Esophagus muscularis mucosa (tissue), 4 donors: ENCODE data around the gene PIAS4. TPM values are rescaled to one million over a fixed set of nuclear protein-coding genes. Genes with fewer than 3 reads are reported as not detected.
A peak's percentile ranks its signal among the peaks of the same experiment; 100 is the strongest.

ENCODE experiments used
- DNase-seq: peaks from one replicate; pipeline ENCODE4 v3.0.0-alpha.2; 2017; ENCODE audit errors: extremely low spot score
- H3K27ac ChIP-seq, 4 donors: fragments of 200-600 bp; sonication (generic); replicated peaks in 1 of 4; 1 replicate in 3 of 4; 2 replicates in 1 of 4; pipeline ENCODE4 v1.5.1; 2016 to 2019; ENCODE audit warnings: mild to moderate bottlenecking in 1 of 4
- H3K27me3 ChIP-seq, 4 donors: fragments of 200-600 bp; sonication (generic); one replicate each; pipeline versions ENCODE4 v1.5.1 to v1.6.0; 2016 to 2019
- H3K36me3 ChIP-seq, 4 donors: fragments of 200-600 bp; sonication (generic); one replicate each; pipeline ENCODE4 v1.5.1; 2016 to 2019
- H3K4me1 ChIP-seq, 4 donors: fragments of 200-600 bp; sonication (generic); one replicate each; pipeline ENCODE4 v1.5.1; 2016 to 2019
- H3K4me3 ChIP-seq, 4 donors: fragments of 200-600 bp; sonication (generic); 1 replicate in 2 of 4; 2 replicates in 2 of 4; pipeline ENCODE4 v1.5.1; 2016 to 2019; ENCODE audit warnings: mild to moderate bottlenecking in 4 of 4, moderate library complexity in 1 of 4
- H3K9me3 ChIP-seq, 4 donors: fragments of 200-600 bp; sonication (generic); 1 replicate in 3 of 4; 2 replicates in 1 of 4; pipeline ENCODE4 v1.5.1; 2016 to 2019
- CTCF ChIP-seq, 3 experiments: fragments of 200-600 bp in 2 of 3; fragments of 450-650 bp in 1 of 3; sonication (generic) in 2 of 3; IDR thresholded peaks; one replicate each; pipeline ENCODE4 v1.5.1; 2017 to 2019; ENCODE audit warnings: antibody characterized with exemption in 3 of 3, mild to moderate bottlenecking in 2 of 3, moderate library complexity in 1 of 3
- EP300 ChIP-seq: sonication (generic); formaldehyde crosslinking; IDR thresholded peaks from one replicate; pipeline ENCODE4 v1.6.1; 2017; ENCODE audit warnings: antibody characterized with exemption
- POLR2A ChIP-seq: fragments of 450-650 bp; IDR thresholded peaks from one replicate; pipeline ENCODE4 v1.6.1; 2017; ENCODE audit warnings: antibody characterized with exemption, moderate library complexity, mild to moderate bottlenecking, low read depth
- POLR2AphosphoS5 ChIP-seq, 2 donors: sonication (generic); formaldehyde crosslinking; IDR thresholded peaks; one replicate each; pipeline ENCODE4 v1.6.1; 2017; ENCODE audit warnings: antibody characterized with exemption in 2 of 2
- WGBS: methylation state at CpG from one replicate; pipeline ENCODE4 v1.1.5; 2018; 5-methylcytosine and 5-hydroxymethylcytosine counted together
- intact Hi-C: fragments of 100-400 bp; cut with DNase I; formaldehyde crosslinking; loops from one replicate; pipeline ENCODE4 v1.15.1; 2023
- total RNA-seq, 4 donors: library from RNA; depleted of rRNA; stranded (reverse); fragments of >200 nt; gene quantifications; one replicate each; pipeline versions ENCODE4 v1.1.0 to v1.2.1, GENCODE V29; 2016

PIAS4 gene
- total RNA-seq, 4 donors from 2014 or later, result 16.6 to 34.1 (median 24.8) TPM

- DNase-seq, result no peak
- peak overlapping the region; percentile 98 to 99 (median 99) for H3K27ac ChIP-seq
- TF ChIP-seq POLR2AphosphoS5 (IDR thresholded peaks at IDR 0.05) (peak; percentile 12 to 28), EP300 (no peak), POLR2A (no peak), CTCF (IDR thresholded peaks at IDR 0.05) (peak in 1 of 3 experiments; percentile 5)
Measured at GRCh38 chr19:4067396-4068046, 60.0 kb downstream of the PIAS4 start.

GRCh38 chr19:4068047-4068966 lies 60.8 kb downstream of the PIAS4 start:
- intact Hi-C loops, result loop anchor here (5.0 kb wide), 1 partner anchor 54 kb away; the partner anchor contains the start of gene MAP2K2
- DNase-seq, result no peak

More at GRCh38 chr19:4067396-4068046, 60.0 kb downstream of the PIAS4 start:
- intact Hi-C loops, result loop anchor here (5.0 kb wide), 1 partner anchor 55 kb away; the partner anchor contains the start of gene MAP2K2
- WGBS, result 0% methylated on average over 16 of the region's 58 CpGs
- H3K27me3 ChIP-seq, result no peaks in the 10 kb centered on the region
- no peaks in the 10 kb centered on the region for H3K9me3 ChIP-seq
- H3K36me3 ChIP-seq, result peaks cover 0 to 9% (median 8%) of the 10 kb centered on the region in 4 donors
- H3K4me3 ChIP-seq, result peak overlapping the region; percentile 90 to 100 (median 100)
- peaks cover 15 to 38% (median 36%) of the 10 kb centered on the region in 4 donors for H3K4me1 ChIP-seq

GRCh38 chr19:4069331-4069959 lies 61.9 kb downstream of the PIAS4 start:
- Histone ChIP-seq H3K9me3 (no peaks in the 10 kb centered on the region), H3K4me3 (no peak overlapping the region), H3K4me1 (peaks cover 4 to 19% (median 19%) of the 10 kb centered on the region in 4 donors), H3K36me3 (no peaks in the 10 kb centered on the region), H3K27ac (no peak overlapping the region), H3K27me3 (no peaks in the 10 kb centered on the region)
- no peak for DNase-seq
- intact Hi-C loops, result loop anchor here (5.0 kb wide), 1 partner anchor 53 kb away; the partner anchor contains the start of gene MAP2K2
- 72% methylated on average over 12 of the region's 12 CpGs for WGBS
- TF ChIP-seq POLR2AphosphoS5 (IDR thresholded peaks at IDR 0.05) (no peak), CTCF (IDR thresholded peaks at IDR 0.05) (no peak), POLR2A (no peak), EP300 (no peak)

More at GRCh38 chr19:4068047-4068966, 60.8 kb downstream of the PIAS4 start:
- Histone ChIP-seq H3K9me3 (no peaks in the 10 kb centered on the region), H3K36me3 (peaks cover 0 to 3% (median 1%) of the 10 kb centered on the region in 4 donors), H3K4me1 (peaks cover 7 to 30% (median 28%) of the 10 kb centered on the region in 4 donors), H3K27ac (peak overlapping the region; percentile 98 to 99 (median 99)), H3K4me3 (peak overlapping the region; percentile 90 to 100 (median 100)), H3K27me3 (no peaks in the 10 kb centered on the region)
- WGBS, result 42% methylated on average over 30 of the region's 31 CpGs
- no peak for TF ChIP-seq POLR2A
- no peak for TF ChIP-seq CTCF (IDR thresholded peaks at IDR 0.05)
- no peak for TF ChIP-seq EP300

GRCh38 chr19:4071610-4072009 lies 64.1 kb downstream of the PIAS4 start:
- Histone ChIP-seq H3K27me3 (no peaks in the 10 kb centered on the region), H3K27ac (no peak overlapping the region), H3K9me3 (no peaks in the 10 kb centered on the region), H3K36me3 (no peaks in the 10 kb centered on the region), H3K4me3 (no peak overlapping the region), H3K4me1 (peaks cover 4 to 19% (median 17%) of the 10 kb centered on the region in 4 donors)
- TF ChIP-seq POLR2AphosphoS5 (IDR thresholded peaks at IDR 0.05) (no peak), CTCF (IDR thresholded peaks at IDR 0.05) (no peak), POLR2A (no peak), EP300 (no peak)
- DNase-seq, result no peak
- intact Hi-C loops, result no loop called here
- 96% methylated on average over 3 of the region's 3 CpGs for whole genome bisulfite sequencing
